Fibroblast of villous mesenchyme (primary cell): ENCODE measurements around the gene PLPPR1. TPM values are rescaled to one million over a fixed set of nuclear protein-coding genes. Genes with fewer than 3 reads are reported as not detected.

ENCODE experiments used
- DNase-seq: peaks from one replicate; pipeline ENCODE4 v3.0.0-alpha.2; 2010; ENCODE audit warnings: low read depth
- H3K4me3 ChIP-seq: 2 replicates; pipeline ENCODE4 v1.5.1; 2011; ENCODE audit warnings: low read depth, mild to moderate bottlenecking, low read length
- total RNA-seq: library from RNA; depleted of rRNA; stranded (reverse); fragments of >200 nt; gene quantifications from 2 replicates; pipeline ENCODE4 v1.2.3, GENCODE V29; 2012
- TF ChIP-seq, protein P1 (sequence below): IDR thresholded peaks from 2 replicates; pipeline ENCODE4 v1.5.1; 2012; ENCODE audit warnings: low read depth, mild to moderate bottlenecking, low read length; ENCODE audit not compliant: insufficient read depth

The PLPPR1 gene
- total RNA-seq, 1 donor: not detected

- TF ChIP-seq, protein P1, sequence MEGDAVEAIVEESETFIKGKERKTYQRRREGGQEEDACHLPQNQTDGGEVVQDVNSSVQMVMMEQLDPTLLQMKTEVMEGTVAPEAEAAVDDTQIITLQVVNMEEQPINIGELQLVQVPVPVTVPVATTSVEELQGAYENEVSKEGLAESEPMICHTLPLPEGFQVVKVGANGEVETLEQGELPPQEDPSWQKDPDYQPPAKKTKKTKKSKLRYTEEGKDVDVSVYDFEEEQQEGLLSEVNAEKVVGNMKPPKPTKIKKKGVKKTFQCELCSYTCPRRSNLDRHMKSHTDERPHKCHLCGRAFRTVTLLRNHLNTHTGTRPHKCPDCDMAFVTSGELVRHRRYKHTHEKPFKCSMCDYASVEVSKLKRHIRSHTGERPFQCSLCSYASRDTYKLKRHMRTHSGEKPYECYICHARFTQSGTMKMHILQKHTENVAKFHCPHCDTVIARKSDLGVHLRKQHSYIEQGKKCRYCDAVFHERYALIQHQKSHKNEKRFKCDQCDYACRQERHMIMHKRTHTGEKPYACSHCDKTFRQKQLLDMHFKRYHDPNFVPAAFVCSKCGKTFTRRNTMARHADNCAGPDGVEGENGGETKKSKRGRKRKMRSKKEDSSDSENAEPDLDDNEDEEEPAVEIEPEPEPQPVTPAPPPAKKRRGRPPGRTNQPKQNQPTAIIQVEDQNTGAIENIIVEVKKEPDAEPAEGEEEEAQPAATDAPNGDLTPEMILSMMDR: no peak
- no peak overlapping the region for H3K4me3 ChIP-seq
- DNase-seq: no peak
These were observed 156.3 kb downstream of the PLPPR1 start for GRCh38 chr9:101184813-101185278.

- no peak for DNase-seq
- TF ChIP-seq, protein P1: no peak
- no peak overlapping the region for H3K4me3 ChIP-seq
These were observed 163.2 kb downstream of the PLPPR1 start for GRCh38 chr9:101191723-101192122.

- no peak overlapping the region for H3K4me3 ChIP-seq
- DNase-seq: no peak
- TF ChIP-seq, protein P1: no peak
These were observed 168.5 kb downstream of the PLPPR1 start for GRCh38 chr9:101197026-101197425.

- H3K4me3 ChIP-seq: no peak overlapping the region
- DNase-seq: no peak
- TF ChIP-seq, protein P1: no peak
These were observed 172.3 kb downstream of the PLPPR1 start for GRCh38 chr9:101200852-101201251.

DNA sequence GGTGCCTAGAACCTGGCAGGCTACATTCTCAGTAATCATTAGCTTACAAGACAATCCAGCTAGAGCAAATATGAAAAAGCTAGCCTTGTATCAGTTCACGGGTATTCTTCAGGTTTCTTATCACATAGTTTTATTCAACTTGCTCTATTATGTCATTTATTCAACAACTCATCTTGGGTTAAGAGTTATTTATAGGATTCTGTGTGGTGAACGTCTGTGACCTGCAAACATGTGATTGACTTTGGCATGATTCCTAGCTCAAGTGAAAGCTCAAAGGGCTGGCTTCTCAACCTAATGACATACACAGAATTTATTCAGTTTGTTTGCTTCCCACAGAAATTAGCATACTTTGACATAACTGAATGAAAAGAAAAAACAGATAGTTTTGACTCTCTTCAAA is 173.1 kb downstream of the PLPPR1 start:
- DNase-seq: no peak
- H3K4me3 ChIP-seq: no peak overlapping the region
- TF ChIP-seq, protein P1: no peak

GRCh38 chr9:101209670-101210069 is 181.1 kb downstream of the PLPPR1 start:
- TF ChIP-seq, protein P1: no peak
- no peak overlapping the region for H3K4me3 ChIP-seq
- no peak for DNase-seq

DNA sequence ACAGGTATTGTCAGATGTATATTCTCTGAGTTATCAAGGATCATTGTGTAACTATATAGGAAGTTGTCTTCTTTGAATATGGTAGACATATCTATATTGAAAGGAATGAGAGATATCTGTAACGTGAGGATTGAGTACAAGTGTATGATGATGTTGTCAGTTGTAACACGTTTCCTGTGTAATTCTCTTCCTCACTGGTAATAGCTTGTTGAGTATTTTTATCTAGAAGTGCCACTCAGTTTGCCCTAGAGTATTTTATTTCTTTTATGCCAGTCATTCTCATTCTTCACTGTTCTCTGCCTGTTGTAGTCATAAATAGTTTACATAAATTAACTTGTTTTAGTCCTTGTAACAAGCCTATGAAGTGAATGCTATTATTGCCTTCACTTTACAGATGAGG is 184.1 kb downstream of the PLPPR1 start:
- TF ChIP-seq, protein P1: no peak
- H3K4me3 ChIP-seq: no peak overlapping the region
- no peak for DNase-seq
